H1 (cell line): ENCODE results near the gene LMTK2. TPM values are rescaled to one million over a fixed set of nuclear protein-coding genes. Genes with fewer than 3 reads are reported as not detected.

Source experiments
- CTCF ChIA-PET: fragments of 300-600 bp; sonication (Branson Sonifier 250); formaldehyde crosslinking; loops from one replicate; lab custom pipeline; 2021; ENCODE audit not compliant: partially characterized antibody; lab: Charles Lee
- POLR2A ChIA-PET: fragments of 300-600 bp; sonication (Branson Sonifier 250); formaldehyde crosslinking; loops from one replicate; lab custom pipeline; 2021; ENCODE audit warnings: inconsistent platforms; ENCODE audit not compliant: partially characterized antibody; lab: Charles Lee
- DNase-seq, 2 experiments: peaks; one replicate each; pipeline versions ENCODE4 v3.0.0 to v3.0.0-alpha.2; 2010 to 2022; ENCODE audit warnings: low spot score in 2 of 2, low read depth in 1 of 2, mixed read lengths in 1 of 2
- FAIRE-seq: peaks from 2 replicates; lab custom pipeline; 2011; peaks lifted over from hg19 to GRCh38; lab: Jason Lieb, UNC
- H2AFZ ChIP-seq: 2 replicates; pipeline ENCODE4 v1.8.1; 2012; ENCODE audit warnings: low read length, inconsistent platforms
- H2AK5ac ChIP-seq: 2 replicates; pipeline ENCODE4 v1.6.1; 2013; ENCODE audit warnings: low read depth, low read length
- H2BK120ac ChIP-seq: replicated peaks from 2 replicates; pipeline ENCODE3; 2013; ENCODE audit warnings: low read depth, low read length, inconsistent platforms
- H2BK12ac ChIP-seq: 2 replicates; pipeline ENCODE4 v1.6.1; 2013; ENCODE audit warnings: low read depth, low read length
- H2BK15ac ChIP-seq: 2 replicates; pipeline ENCODE4 v1.6.1; 2013; ENCODE audit warnings: low read length
- H2BK20ac ChIP-seq: 2 replicates; pipeline ENCODE4 v1.6.1; 2013; ENCODE audit warnings: low read length
- H2BK5ac ChIP-seq: 2 replicates; pipeline ENCODE4 v1.6.1; 2013; ENCODE audit warnings: low read depth, low read length
- H3K14ac ChIP-seq: 2 replicates; pipeline ENCODE4 v1.6.1; 2013; ENCODE audit warnings: inconsistent platforms; ENCODE audit not compliant: insufficient read length
- H3K18ac ChIP-seq: 2 replicates; pipeline ENCODE4 v1.6.1; 2013; ENCODE audit warnings: low read length; ENCODE audit errors: extremely low read depth
- H3K23ac ChIP-seq: 2 replicates; pipeline ENCODE4 v1.6.1; 2013; ENCODE audit warnings: inconsistent platforms; ENCODE audit not compliant: insufficient read length
- H3K23me2 ChIP-seq: 2 replicates; pipeline ENCODE4 v1.6.1; 2013; ENCODE audit warnings: low read depth, low read length
- H3K27ac ChIP-seq: 2 replicates; pipeline ENCODE4 v1.6.1; 2011; ENCODE audit warnings: low read depth, low read length, inconsistent platforms
- H3K27me3 ChIP-seq, 4 experiments: replicated peaks in 1 of 4; 1 replicate in 1 of 4; 2 replicates in 3 of 4; pipeline versions ENCODE4 v1.6.1 to v1.8.1; 2011 to 2013; ENCODE audit warnings: low read length in 3 of 4, mild to moderate bottlenecking in 3 of 4, inconsistent platforms in 2 of 4, mixed read lengths in 2 of 4, moderate library complexity in 1 of 4; ENCODE audit not compliant: control insufficient read depth in 3 of 4, insufficient read depth in 3 of 4; ENCODE audit errors: extremely low read depth in 1 of 4
- H3K36me3 ChIP-seq, 4 experiments: 2 replicates each; pipeline versions ENCODE4 v1.6.1 to v1.8.1; 2011 to 2013; ENCODE audit warnings: mild to moderate bottlenecking in 4 of 4, low read length in 3 of 4, moderate library complexity in 2 of 4, control low read depth in 1 of 4, inconsistent platforms in 1 of 4; ENCODE audit not compliant: insufficient read depth in 4 of 4, control insufficient read depth in 2 of 4
- H3K4ac ChIP-seq: replicated peaks from 2 replicates; pipeline ENCODE3; 2013; ENCODE audit warnings: low read length, low read depth, mixed read lengths, inconsistent platforms; ENCODE audit not compliant: insufficient read length
- H3K4me1 ChIP-seq, 4 experiments: replicated peaks in 1 of 4; 1 replicate in 1 of 4; 2 replicates in 3 of 4; pipeline versions ENCODE4 v1.6.1 to v1.8.1; 2011 to 2013; ENCODE audit warnings: low read length in 3 of 4, inconsistent platforms in 2 of 4, mixed read lengths in 1 of 4; ENCODE audit not compliant: insufficient read depth in 4 of 4, control insufficient read depth in 3 of 4
- H3K4me2 ChIP-seq, 2 experiments: 2 replicates each; pipeline versions ENCODE4 v1.6.1 to v1.8.1; 2011 to 2013; ENCODE audit warnings: low read depth in 2 of 2, low read length in 2 of 2, control low read depth in 1 of 2, inconsistent platforms in 1 of 2, mild to moderate bottlenecking in 1 of 2; ENCODE audit not compliant: insufficient read depth in 1 of 2
- H3K4me3 ChIP-seq, 4 experiments: fragments of 200-600, 300-600 bp in 1 of 4; sonication (generic), shearing (Covaris generic), sonication (Bioruptor Twin) in 1 of 4; 2 replicates each; pipeline versions ENCODE4 v1.5.1 to v1.8.1; 2011 to 2016; ENCODE audit warnings: low read length in 4 of 4, low read depth in 3 of 4, control low read depth in 2 of 4, inconsistent platforms in 2 of 4, mild to moderate bottlenecking in 2 of 4, mixed read lengths in 1 of 4, moderate library complexity in 1 of 4; ENCODE audit not compliant: insufficient read depth in 2 of 4; ENCODE audit errors: extremely low read depth in 1 of 4
- H3K56ac ChIP-seq: replicated peaks from 2 replicates; pipeline ENCODE3; 2013; ENCODE audit warnings: low read depth, mild to moderate bottlenecking, mixed read lengths, low read length, inconsistent platforms; ENCODE audit not compliant: insufficient read length
- H3K79me1 ChIP-seq: 2 replicates; pipeline ENCODE4 v1.6.1; 2013; ENCODE audit warnings: low read depth, low read length, control low read depth
- H3K79me2 ChIP-seq, 2 experiments: 2 replicates each; pipeline versions ENCODE4 v1.6.1 to v1.8.1; 2012 to 2013; ENCODE audit warnings: low read length in 2 of 2, mild to moderate bottlenecking in 2 of 2, inconsistent platforms in 1 of 2; ENCODE audit not compliant: insufficient read depth in 2 of 2, control insufficient read depth in 1 of 2
- H3K9ac ChIP-seq, 4 experiments: replicated peaks in 1 of 4; 1 replicate in 1 of 4; 2 replicates in 3 of 4; pipeline versions ENCODE4 v1.6.1 to v1.8.1; 2011 to 2013; ENCODE audit warnings: low read depth in 3 of 4, low read length in 3 of 4, control low read depth in 2 of 4, mild to moderate bottlenecking in 2 of 4, moderate library complexity in 2 of 4, inconsistent platforms in 1 of 4; ENCODE audit errors: extremely low read depth in 1 of 4
- H3K9me3 ChIP-seq, 2 experiments: 2 replicates each; pipeline versions ENCODE4 v1.6.1 to v1.8.1; 2012 to 2013; ENCODE audit warnings: mild to moderate bottlenecking in 2 of 2, moderate library complexity in 2 of 2, control low read depth in 1 of 2, inconsistent platforms in 1 of 2, low read depth in 1 of 2, low read length in 1 of 2, mixed read lengths in 1 of 2; ENCODE audit not compliant: insufficient read depth in 2 of 2
- H4K20me1 ChIP-seq, 2 experiments: replicated peaks in 1 of 2; 2 replicates each; pipeline versions ENCODE3 to v1.8.1; 2011 to 2013; ENCODE audit warnings: inconsistent platforms in 2 of 2, low read length in 2 of 2, mild to moderate bottlenecking in 1 of 2; ENCODE audit not compliant: insufficient read depth in 2 of 2, control insufficient read depth in 1 of 2
- H4K5ac ChIP-seq: 2 replicates; pipeline ENCODE4 v1.6.1; 2013; ENCODE audit warnings: low read length, low read depth, mixed read lengths, inconsistent platforms; ENCODE audit not compliant: insufficient read length
- H4K8ac ChIP-seq: 2 replicates; pipeline ENCODE4 v1.8.0; 2013; ENCODE audit warnings: mild to moderate bottlenecking, moderate library complexity, low read length, inconsistent platforms; ENCODE audit not compliant: insufficient read depth; ENCODE audit errors: extremely low read depth
- H4K91ac ChIP-seq: replicated peaks from 2 replicates; pipeline ENCODE3; 2013; ENCODE audit warnings: low read length, mixed read lengths, inconsistent platforms; ENCODE audit not compliant: insufficient read length
- ATF3 ChIP-seq: IDR thresholded peaks from 2 replicates; pipeline ENCODE4 v1.6.1; 2011; ENCODE audit warnings: low read depth, mild to moderate bottlenecking, low read length; ENCODE audit not compliant: insufficient read depth
- BACH1 ChIP-seq: IDR thresholded peaks from 2 replicates; pipeline ENCODE4 v1.6.1; 2012; ENCODE audit warnings: low read length, improper control_type of control experiment
- CTCF ChIP-seq, 3 experiments: IDR thresholded peaks; 1 replicate in 2 of 3; 2 replicates in 1 of 3; pipeline versions ENCODE4 v1.5.1 to v1.6.1; 2011; ENCODE audit warnings: low read length in 3 of 3, mild to moderate bottlenecking in 3 of 3, inconsistent platforms in 2 of 3, low read depth in 1 of 3, moderate library complexity in 1 of 3; ENCODE audit not compliant: insufficient read depth in 1 of 3; ENCODE audit errors: control extremely low read depth in 1 of 3
- EP300 ChIP-seq, 2 experiments: IDR thresholded peaks; 1 replicate in 1 of 2; 2 replicates in 1 of 2; pipeline ENCODE4 v1.6.1; 2011 to 2012; ENCODE audit warnings: low read depth in 2 of 2, low read length in 2 of 2, mild to moderate bottlenecking in 2 of 2, borderline replicate concordance in 1 of 2, inconsistent platforms in 1 of 2, moderate library complexity in 1 of 2
- HDAC6 ChIP-seq: IDR thresholded peaks from one replicate; pipeline ENCODE4 v1.7.1; 2012; ENCODE audit warnings: low read depth, mild to moderate bottlenecking, inconsistent platforms, low read length, moderate library complexity
- KDM5A ChIP-seq: fragments of 200-600 bp; IDR thresholded peaks from 2 replicates; pipeline ENCODE4 v1.7.1; 2012; ENCODE audit warnings: mild to moderate bottlenecking, low read length, inconsistent platforms, mixed read lengths
- POU5F1 ChIP-seq: IDR thresholded peaks from 2 replicates; pipeline ENCODE4 v1.6.1; 2011; ENCODE audit warnings: low read depth, mild to moderate bottlenecking, low read length, moderate library complexity
- RBBP5 ChIP-seq: IDR thresholded peaks from 2 replicates; pipeline ENCODE4 v1.7.1; 2012; ENCODE audit warnings: low read depth, mild to moderate bottlenecking, inconsistent platforms, low read length, moderate library complexity, borderline replicate concordance
- ZNF274 ChIP-seq: IDR thresholded peaks from 2 replicates; pipeline ENCODE4 v1.7.0; 2012; ENCODE audit warnings: low read length, borderline replicate concordance; ENCODE audit errors: extremely low read depth
- WGBS, 2 experiments: shearing (Covaris generic) in 1 of 2; methylation state at CpG; one replicate each; pipeline versions ENCODE4 v1.1.6 to v1.1.7; 2013 to 2015; ENCODE audit warnings: low lambda C conversion rate in 2 of 2, mixed read lengths in 2 of 2, inconsistent platforms in 1 of 2, low coverage in 1 of 2, missing lambda C conversion rate in 1 of 2; ENCODE audit not compliant: insufficient replicate concordance in 2 of 2, insufficient coverage in 1 of 2, insufficient read length in 1 of 2; ENCODE audit errors: extremely low coverage in 1 of 2, missing lambda C conversion rate in 1 of 2; 5-methylcytosine and 5-hydroxymethylcytosine counted together
- polyA plus RNA-seq, 7 experiments: library from polyadenylated mRNA; depleted of rRNA in 3 of 7; stranded (reverse) in 5 of 7; unstranded in 2 of 7; fragments of >200 nt in 5 of 7; fragments of 200-250 nt in 2 of 7; gene quantifications; 1 replicate in 5 of 7; 2 replicates in 1 of 7; 4 replicates in 1 of 7; pipeline versions ENCODE4 v1.2.1 to v1.2.3, GENCODE V29; 2011 to 2013; ENCODE audit warnings: missing spikeins in 2 of 7, mixed read lengths in 2 of 7
- total RNA-seq: library from RNA; stranded (reverse); fragmentation: NEBNext Ultra II Directional; extraction: Animal tissue kit (Norgen Biotek cat#: 25700); gene quantifications from 2 replicates; pipeline ENCODE4 v1.2.1, GENCODE V29; 2021

Gene LMTK2
- total and polyA plus RNA-seq, 2 of the 8 experiments (the other 6 are each of a cell fraction or from before 2014, with no cell fraction given) = 9.7 to 30.7 TPM

- H3K79me2 ChIP-seq = peaks cover 4 to 37% of the 10 kb centered on the region in 2 experiments; a peak in 3 of 4 replicates
- peaks cover 3 to 10% of the 10 kb centered on the region in 2 experiments; a peak in 3 of 4 replicates for H3K9me3 ChIP-seq
- no peaks in the 10 kb centered on the region for H3K27me3 ChIP-seq
- no peaks in the 10 kb centered on the region for H3K23me2 ChIP-seq
- peaks cover 1 to 2% of the 10 kb centered on the region in 2 experiments for H4K20me1 ChIP-seq
- no peak for DNase-seq
- H3K18ac ChIP-seq = no peak overlapping the region
- H3K4me3 ChIP-seq = 0 out of 8 replicates have a peak overlapping the region, but pooled peaks of 1 of the 4 experiments have one; percentile 88
- no peak overlapping the region for H3K23ac ChIP-seq
- H2BK15ac ChIP-seq = no peak overlapping the region
- no peaks in the 10 kb centered on the region; the same call in 1 of the 2 replicates for H3K79me1 ChIP-seq
- H2AK5ac ChIP-seq = no peak overlapping the region
- no peak overlapping the region for H2BK120ac ChIP-seq
- H3K4me2 ChIP-seq = no peak overlapping the region
- ChIA-PET CTCF (interaction anchor here (0.7 to 3.6 kb wide), 19 partner anchors 9 to 90 kb away, joined by 3 to 95 read pairs (median 5); no protein-coding TSS in a partner anchor), POLR2A (interaction anchor here (0.8 kb wide), 1 partner anchor 11 kb away, joined by 3 read pairs; no protein-coding TSS in a partner anchor)
- no peak overlapping the region for H4K91ac ChIP-seq
- 81% methylated on average over 6 of the region's 6 CpGs; no CpG with 5 or more reads in 1 of the 2 experiments for WGBS, 2 experiments
- FAIRE-seq = no peak
- H3K56ac ChIP-seq = no peak overlapping the region
- H4K8ac ChIP-seq = peak overlapping the region; percentile 54; the same call in 1 of the 2 replicates
- H3K36me3 ChIP-seq = no peaks in the 10 kb centered on the region
- H3K4ac ChIP-seq = no peak overlapping the region
- no peak overlapping the region for H4K5ac ChIP-seq
- no peak overlapping the region for H3K14ac ChIP-seq
- no peak overlapping the region for H3K27ac ChIP-seq
- no peak overlapping the region for H2BK20ac ChIP-seq
- H2BK12ac ChIP-seq = no peak overlapping the region
- peaks cover 0 to 9% (median 5%) of the 10 kb centered on the region in 4 experiments; a peak in 5 of 7 replicates for H3K4me1 ChIP-seq
- no peak overlapping the region for H3K9ac ChIP-seq
- H2BK5ac ChIP-seq = no peak overlapping the region
- H2AFZ ChIP-seq = peak overlapping the region; percentile 71; the same call in 1 of the 2 replicates
- TF ChIP-seq ATF3 (no peak), POU5F1 (no peak), HDAC6 (no peak), RBBP5 (no peak), CTCF (IDR thresholded peaks at IDR 0.05; ENCODE audit: control extremely low read depth in 1 of 3, insufficient read depth in 1 of 3, low read depth in 1 of 3, low read length in 3 of 3) (no peak), BACH1 (no peak), ZNF274 (no peak), EP300 (IDR thresholded peaks at IDR 0.05; ENCODE audit: borderline replicate concordance in 1 of 2, low read depth in 2 of 2, low read length in 2 of 2) (no peak), KDM5A (no peak)
Measured at GRCh38 chr7:98105942-98106544, 619 bp upstream of the LMTK2 start.
